B cell (primary cell): ENCODE results near the gene MAGI2. TPM values are rescaled to one million over a fixed set of nuclear protein-coding genes. Genes with fewer than 3 reads are reported as not detected.

ENCODE experiments used
- ATAC-seq: fragments of 200-7000 bp; cut with Tn5 transposase; one replicate; pipeline ENCODE4 v1.10.0; 2021; ENCODE audit warnings: low read depth, mild to moderate bottlenecking, moderate number of reproducible peaks, moderate library complexity
- CTCF ChIA-PET: fragments of 350-600 bp; sonication (Branson Sonifier 250); formaldehyde crosslinking; loops from one replicate; lab custom pipeline; 2021; ENCODE audit warnings: antibody characterized with exemption, inconsistent platforms; lab: Charles Lee
- POLR2A ChIA-PET: fragments of 350-600 bp; sonication (Branson Sonifier 250); formaldehyde crosslinking; loops from one replicate; lab custom pipeline; 2021; ENCODE audit warnings: antibody characterized with exemption; lab: Charles Lee
- DNase-seq: peaks from one replicate; pipeline ENCODE4 v3.0.0; 2013
- H2AFZ ChIP-seq: 2 replicates; pipeline ENCODE4 v1.6.1; 2012; ENCODE audit warnings: mild to moderate bottlenecking, low read depth, low read length; ENCODE audit not compliant: insufficient read depth, poor library complexity, severe bottlenecking
- H3K27ac ChIP-seq, 2 donors: 1 replicate in 1 of 2; 2 replicates in 1 of 2; pipeline ENCODE4 v1.5.1; 2012 to 2013; ENCODE audit warnings: low read length in 2 of 2, mild to moderate bottlenecking in 2 of 2, moderate library complexity in 1 of 2
- H3K27me3 ChIP-seq, 4 experiments: fragments of 200-600 bp in 1 of 4; sonication (generic) in 1 of 4; replicated peaks in 1 of 4; 1 replicate in 2 of 4; 2 replicates in 2 of 4; pipeline versions ENCODE4 v1.6.1 to v1.7.0; 2013 to 2016; ENCODE audit warnings: low read length in 3 of 4, mild to moderate bottlenecking in 2 of 4, mixed read lengths in 1 of 4, moderate library complexity in 1 of 4; ENCODE audit not compliant: insufficient read depth in 4 of 4, control insufficient read depth in 3 of 4; ENCODE audit errors: control extremely low read depth in 1 of 4
- H3K36me3 ChIP-seq, 2 experiments: replicated peaks in 1 of 2; 1 replicate in 1 of 2; 2 replicates in 1 of 2; pipeline versions ENCODE4 v1.6.1 to v1.7.1; 2013; ENCODE audit warnings: low read length in 1 of 2; ENCODE audit not compliant: insufficient read depth in 2 of 2, control insufficient read depth in 1 of 2; ENCODE audit errors: control extremely low read depth in 1 of 2, extremely low read depth in 1 of 2
- H3K4me1 ChIP-seq, 2 donors: fragments of 200-600 bp in 1 of 2; sonication (generic) in 1 of 2; 1 replicate in 1 of 2; 2 replicates in 1 of 2; pipeline versions ENCODE4 v1.5.1 to v1.6.1; 2013 to 2017; ENCODE audit warnings: low read length in 2 of 2; ENCODE audit not compliant: control insufficient read depth in 2 of 2, insufficient read depth in 2 of 2
- H3K4me2 ChIP-seq: replicated peaks from 2 replicates; pipeline ENCODE3; 2012; ENCODE audit warnings: mild to moderate bottlenecking, low read depth, low read length; ENCODE audit not compliant: poor library complexity, severe bottlenecking
- H3K4me3 ChIP-seq, 5 experiments: fragments of 200-600 bp in 1 of 5; sonication (generic) in 1 of 5; 1 replicate in 3 of 5; 2 replicates in 2 of 5; pipeline versions ENCODE4 v1.5.1 to v1.7.0; 2011 to 2016; ENCODE audit warnings: low read length in 4 of 5, mild to moderate bottlenecking in 4 of 5, low read depth in 2 of 5, control low read depth in 1 of 5, moderate library complexity in 1 of 5; ENCODE audit not compliant: insufficient read depth in 1 of 5; ENCODE audit errors: control extremely low read depth in 1 of 5, extremely low read depth in 1 of 5
- H3K79me2 ChIP-seq: fragments of 200-600 bp; sonication (generic); one replicate; pipeline ENCODE4 v1.6.0; 2016; ENCODE audit warnings: low read length; ENCODE audit not compliant: control insufficient read depth, insufficient read depth
- H3K9ac ChIP-seq: fragments of 200-600 bp; sonication (generic); 2 replicates; pipeline ENCODE4 v1.6.1; 2017; ENCODE audit warnings: mild to moderate bottlenecking, low read length, moderate library complexity
- H3K9me3 ChIP-seq, 3 donors: one replicate each; pipeline versions ENCODE4 v1.6.1 to v1.7.1; 2013; ENCODE audit warnings: low read length in 2 of 3; ENCODE audit not compliant: control insufficient read depth in 2 of 3, insufficient read depth in 1 of 3; ENCODE audit errors: control extremely low read depth in 1 of 3
- H4K20me1 ChIP-seq: 2 replicates; pipeline ENCODE4 v1.6.0; 2012; ENCODE audit warnings: mild to moderate bottlenecking, low read length; ENCODE audit not compliant: insufficient read depth, control insufficient read depth, poor library complexity, severe bottlenecking
- H3K27ac Mint-ChIP-seq: one replicate; pipeline ENCODE4 v1.8.0; 2021; ENCODE audit warnings: mixed read lengths
- H3K27me3 Mint-ChIP-seq: one replicate; pipeline ENCODE4 v1.8.0; 2021; ENCODE audit warnings: mixed read lengths
- H3K4me1 Mint-ChIP-seq: one replicate; pipeline ENCODE4 v1.8.0; 2021; ENCODE audit warnings: mixed read lengths
- H3K4me3 Mint-ChIP-seq: one replicate; pipeline ENCODE4 v1.8.0; 2021; ENCODE audit warnings: mixed read lengths
- H3K9me3 Mint-ChIP-seq: one replicate; pipeline ENCODE4 v1.8.0; 2022; ENCODE audit warnings: mixed read lengths; ENCODE audit not compliant: insufficient read depth
- EZH2 ChIP-seq: IDR thresholded peaks from 2 replicates; pipeline ENCODE4 v1.6.1; 2012; ENCODE audit warnings: borderline replicate concordance, low read depth, mild to moderate bottlenecking, moderate library complexity, low read length; ENCODE audit not compliant: insufficient read depth, poor library complexity, severe bottlenecking
- WGBS: methylation state at CpG from one replicate; pipeline ENCODE4 v1.1.5; 2013; ENCODE audit warnings: missing lambda C conversion rate; ENCODE audit not compliant: insufficient coverage; 5-methylcytosine and 5-hydroxymethylcytosine counted together
- intact Hi-C: fragments of 100-400 bp; cut with micrococcal nuclease; formaldehyde crosslinking; loops from one replicate; pipeline ENCODE4 v1.10.0; 2022
- polyA plus RNA-seq: library from polyadenylated mRNA; depleted of rRNA; stranded (reverse); fragments of >200 nt; gene quantifications from 2 replicates; pipeline ENCODE4 v1.2.3, GENCODE V29; 2012
- total RNA-seq, 2 donors: library from RNA; stranded (reverse); fragments of 120-200 nt in 1 of 2; gene quantifications; 1 replicate in 1 of 2; 2 replicates in 1 of 2; pipeline versions ENCODE4 v1.2.3 to v1.2.4, GENCODE V29; 2013 to 2022
- TF ChIP-seq, protein P1 (sequence below): fragments of 200-600 bp; IDR thresholded peaks from one replicate; pipeline ENCODE4 v1.8.0; 2022; ENCODE audit warnings: antibody characterized with exemption, mild to moderate bottlenecking

MAGI2 gene
- total and polyA plus RNA-seq, 2 donors (not counting 1 experiment from before 2014, with no cell fraction given): 0.16 to 0.64 TPM

DNA sequence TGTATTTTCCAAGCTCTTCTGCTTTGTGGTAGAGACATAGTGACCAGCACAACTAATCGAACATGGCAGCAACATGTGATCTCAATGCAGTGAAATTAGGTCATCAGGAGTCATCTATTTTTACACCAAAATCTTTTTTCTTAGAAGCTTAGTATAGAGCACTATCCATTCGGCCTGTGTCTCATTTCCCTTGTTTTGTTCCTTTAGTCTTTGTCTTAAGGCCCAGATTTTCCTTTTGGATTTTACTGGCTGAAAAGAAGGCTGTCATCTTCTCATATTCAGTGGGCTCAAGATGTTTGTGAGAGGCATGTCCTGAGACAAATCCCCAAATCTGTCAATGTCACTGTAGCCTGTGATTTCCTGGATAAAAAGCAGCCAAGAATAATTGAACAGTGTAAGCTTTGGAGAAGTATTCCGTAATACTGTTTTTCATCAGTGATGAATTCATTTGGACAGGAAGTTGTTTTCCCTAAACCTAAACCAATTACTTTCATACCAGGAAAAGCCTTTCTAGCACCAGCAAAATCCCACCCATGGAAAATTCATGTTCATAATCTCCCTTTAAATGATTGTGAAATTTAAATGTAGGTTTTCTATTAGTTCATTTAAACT lies 55.2 kb downstream of the MAGI2 start:
- H3K4me3 Mint-ChIP-seq: no peak overlapping the region
- no peaks in the 10 kb centered on the region for H4K20me1 ChIP-seq
- intact Hi-C loops: no loop called here
- no peak overlapping the region for H3K4me3 ChIP-seq
- no peak for ATAC-seq
- H3K4me1 Mint-ChIP-seq: no peaks in the 10 kb centered on the region
- no peak overlapping the region for H3K9ac ChIP-seq
- no peak overlapping the region for H3K27ac Mint-ChIP-seq
- 83% methylated on average over 1 of the region's 3 CpGs for WGBS
- CTCF ChIA-PET: interaction anchor here (0.7 kb wide), 1 partner anchor 13 kb away, joined by 3 read pairs; no protein-coding TSS in a partner anchor
- H3K79me2 ChIP-seq: no peaks in the 10 kb centered on the region
- H3K4me1 ChIP-seq: no peaks in the 10 kb centered on the region
- H3K36me3 ChIP-seq: no peaks in the 10 kb centered on the region
- no peaks in the 10 kb centered on the region for H3K9me3 Mint-ChIP-seq
- H3K9me3 ChIP-seq: no peaks in the 10 kb centered on the region
- POLR2A ChIA-PET: no interaction called here
- no peak overlapping the region for H3K27ac ChIP-seq
- no peaks in the 10 kb centered on the region for H3K27me3 Mint-ChIP-seq
- H3K27me3 ChIP-seq: no peaks in the 10 kb centered on the region
- DNase-seq: no peak
- no peak overlapping the region for H2AFZ ChIP-seq
- no peak for TF ChIP-seq EZH2
- TF ChIP-seq, protein P1, sequence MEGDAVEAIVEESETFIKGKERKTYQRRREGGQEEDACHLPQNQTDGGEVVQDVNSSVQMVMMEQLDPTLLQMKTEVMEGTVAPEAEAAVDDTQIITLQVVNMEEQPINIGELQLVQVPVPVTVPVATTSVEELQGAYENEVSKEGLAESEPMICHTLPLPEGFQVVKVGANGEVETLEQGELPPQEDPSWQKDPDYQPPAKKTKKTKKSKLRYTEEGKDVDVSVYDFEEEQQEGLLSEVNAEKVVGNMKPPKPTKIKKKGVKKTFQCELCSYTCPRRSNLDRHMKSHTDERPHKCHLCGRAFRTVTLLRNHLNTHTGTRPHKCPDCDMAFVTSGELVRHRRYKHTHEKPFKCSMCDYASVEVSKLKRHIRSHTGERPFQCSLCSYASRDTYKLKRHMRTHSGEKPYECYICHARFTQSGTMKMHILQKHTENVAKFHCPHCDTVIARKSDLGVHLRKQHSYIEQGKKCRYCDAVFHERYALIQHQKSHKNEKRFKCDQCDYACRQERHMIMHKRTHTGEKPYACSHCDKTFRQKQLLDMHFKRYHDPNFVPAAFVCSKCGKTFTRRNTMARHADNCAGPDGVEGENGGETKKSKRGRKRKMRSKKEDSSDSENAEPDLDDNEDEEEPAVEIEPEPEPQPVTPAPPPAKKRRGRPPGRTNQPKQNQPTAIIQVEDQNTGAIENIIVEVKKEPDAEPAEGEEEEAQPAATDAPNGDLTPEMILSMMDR: no peak
- no peak overlapping the region for H3K4me2 ChIP-seq

- H2AFZ ChIP-seq: no peak overlapping the region
- Mint-ChIP-seq H3K27ac (no peak overlapping the region), H3K4me3 (no peak overlapping the region), H3K9me3 (peaks cover under 1% of the 10 kb centered on the region), H3K4me1 (no peaks in the 10 kb centered on the region), H3K27me3 (no peaks in the 10 kb centered on the region)
- no peaks in the 10 kb centered on the region for H3K4me1 ChIP-seq
- H3K27ac ChIP-seq: no peak overlapping the region
- no peaks in the 10 kb centered on the region for H4K20me1 ChIP-seq
- no peak overlapping the region for H3K4me2 ChIP-seq
- CTCF ChIA-PET: no interaction called here
- intact Hi-C loops: no loop called here
- ATAC-seq (no peak), DNase-seq (no peak)
- WGBS: no CpG with 5 or more reads among the region's 4 CpGs
- H3K79me2 ChIP-seq: no peaks in the 10 kb centered on the region
- TF ChIP-seq, protein P1: no peak
- no peak for TF ChIP-seq EZH2
- H3K36me3 ChIP-seq: no peaks in the 10 kb centered on the region
- no peak overlapping the region for H3K4me3 ChIP-seq
- H3K9ac ChIP-seq: no peak overlapping the region
- H3K9me3 ChIP-seq: peaks cover 0 to 4% (median 0%) of the 10 kb centered on the region in 3 donors
- no peaks in the 10 kb centered on the region for H3K27me3 ChIP-seq
- POLR2A ChIA-PET: no interaction called here
These were observed 66.6 kb downstream of the MAGI2 start for GRCh38 chr7:79386688-79387422.
